Panc1 (cell line): ENCODE data around the gene STK4. TPM values are rescaled to one million over a fixed set of nuclear protein-coding genes. Genes with fewer than 3 reads are reported as not detected.

Experiments
- ATAC-seq: fragments of 200-7000 bp; cut with Tn5 transposase; 2 replicates; pipeline ENCODE4 v1.9.1; 2020; ENCODE audit warnings: mild to moderate bottlenecking, moderate library complexity
- BruUV-seq: library from RNA; stranded (reverse); fragments of 400-500 nt; replicated peaks from 2 replicates; lab custom pipeline; 2021; lab: Mats Ljungman, UMichigan
- CTCF ChIA-PET: fragments of 300-600 bp; sonication (Branson Sonifier 250); formaldehyde crosslinking; loops from one replicate; lab custom pipeline; 2022; ENCODE audit warnings: antibody characterized with exemption; lab: Charles Lee
- POLR2A ChIA-PET: fragments of 300-600 bp; sonication (Branson Sonifier 250); formaldehyde crosslinking; loops from one replicate; lab custom pipeline; 2022; ENCODE audit warnings: antibody characterized with exemption; lab: Charles Lee
- DNase-seq: peaks from one replicate; pipeline ENCODE4 v3.0.0-alpha.2; 2010; ENCODE audit warnings: low read depth, low spot score
- H3K27ac ChIP-seq: 2 replicates; pipeline ENCODE4 v1.5.1; 2011; ENCODE audit warnings: mild to moderate bottlenecking, low read length, inconsistent platforms
- H3K27me3 ChIP-seq: fragments of 200-500 bp; sonication (Bioruptor generic); 2 replicates; pipeline ENCODE4 v1.6.0; 2014; ENCODE audit warnings: low read length, inconsistent platforms; ENCODE audit not compliant: control insufficient read depth, insufficient read depth
- H3K36me3 ChIP-seq: fragments of 200-500 bp; sonication (Bioruptor generic); 2 replicates; pipeline ENCODE4 v1.5.1; 2014; ENCODE audit warnings: inconsistent platforms, mild to moderate bottlenecking, low read length, moderate library complexity; ENCODE audit not compliant: control insufficient read depth, insufficient read depth
- H3K4me1 ChIP-seq: 2 replicates; pipeline ENCODE4 v1.5.1; 2011; ENCODE audit warnings: inconsistent platforms, mild to moderate bottlenecking, low read length, moderate library complexity; ENCODE audit not compliant: control insufficient read depth, insufficient read depth
- H3K4me3 ChIP-seq, 2 experiments: 2 replicates each; pipeline ENCODE4 v1.5.1; 2011 to 2012; ENCODE audit warnings: low read depth in 2 of 2, low read length in 2 of 2, mild to moderate bottlenecking in 2 of 2, inconsistent platforms in 1 of 2, moderate library complexity in 1 of 2
- H3K9me3 ChIP-seq: fragments of 200-500 bp; sonication (Bioruptor generic); 2 replicates; pipeline ENCODE4 v1.5.1; 2014; ENCODE audit warnings: low read depth, mild to moderate bottlenecking, inconsistent platforms, low read length, moderate library complexity; ENCODE audit not compliant: control insufficient read depth, insufficient read depth
- CTCF ChIP-seq: fragments of 450-650 bp; IDR thresholded peaks from 2 replicates; pipeline ENCODE4 v1.5.1; 2017; ENCODE audit warnings: mild to moderate bottlenecking
- POLR2AphosphoS5 ChIP-seq: IDR thresholded peaks from 2 replicates; pipeline ENCODE4 v1.6.1; 2012; ENCODE audit warnings: mild to moderate bottlenecking, low read depth, low read length, moderate library complexity
- SIN3A ChIP-seq: IDR thresholded peaks from 2 replicates; pipeline ENCODE4 v1.6.1; 2012; ENCODE audit warnings: low read depth, mild to moderate bottlenecking, low read length, moderate library complexity, borderline replicate concordance; ENCODE audit not compliant: insufficient read depth
- TCF7L2 ChIP-seq: IDR thresholded peaks from 2 replicates; pipeline ENCODE4 v1.6.1; 2011; ENCODE audit warnings: mild to moderate bottlenecking, low read depth, low read length, inconsistent platforms
- in situ Hi-C: cut with HindIII; loops from 2 replicates; pipeline ENCODE4 v1.10.0; 2016; ENCODE audit warnings: low sequenced_read_pairs, low pct_unique_long_range_greater_than_20kb
- intact Hi-C: fragments of 100-400 bp; cut with micrococcal nuclease; formaldehyde crosslinking; loops from one replicate; pipeline ENCODE4 v1.10.0; 2022; ENCODE audit not compliant: unreplicated experiment
- total RNA-seq: library from RNA; stranded (reverse); gene quantifications from one replicate; pipeline ENCODE4 v1.2.1, GENCODE V29; 2021; ENCODE audit not compliant: unreplicated experiment
- TF ChIP-seq, protein P1 (sequence below), 2 experiments: IDR thresholded peaks; 2 replicates each; pipeline ENCODE4 v1.6.1; 2011 to 2012; ENCODE audit warnings: low read depth in 2 of 2, control low read depth in 1 of 2, low read length in 1 of 2, mild to moderate bottlenecking in 1 of 2, moderate library complexity in 1 of 2; ENCODE audit not compliant: insufficient read depth in 1 of 2

Gene STK4
- total RNA-seq, 1 experiment from 2014 or later: 50.2 TPM

DNA sequence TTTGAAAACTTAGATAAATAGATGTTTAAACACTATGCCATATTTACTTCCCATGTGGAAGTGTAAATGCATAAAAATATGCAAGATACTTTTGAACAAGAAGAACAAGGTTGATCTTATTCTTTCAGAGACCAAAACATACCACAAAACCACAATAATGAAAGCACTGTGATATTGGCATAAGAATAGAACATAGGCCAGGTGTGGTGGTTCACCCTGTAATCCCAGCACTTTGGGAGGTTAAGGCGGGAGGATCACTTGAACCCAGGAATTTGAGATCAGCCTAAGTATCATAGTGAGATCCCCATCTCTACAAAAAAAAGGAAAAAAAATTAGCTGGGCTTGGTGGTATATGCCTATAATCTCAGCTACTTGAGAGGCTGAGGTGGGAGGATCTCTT is 68.1 kb downstream of the STK4 start:
- H3K9me3 ChIP-seq: no peaks in the 10 kb centered on the region
- BruUV-seq: no TSS peak
- H3K36me3 ChIP-seq: no peaks in the 10 kb centered on the region
- ATAC-seq: no peak
- DNase-seq: no peak
- CTCF ChIA-PET: no interaction called here
- H3K27ac ChIP-seq: no peak overlapping the region
- no peak for TF ChIP-seq TCF7L2
- no peak for TF ChIP-seq SIN3A
- no peak for TF ChIP-seq CTCF
- TF ChIP-seq, protein P1, sequence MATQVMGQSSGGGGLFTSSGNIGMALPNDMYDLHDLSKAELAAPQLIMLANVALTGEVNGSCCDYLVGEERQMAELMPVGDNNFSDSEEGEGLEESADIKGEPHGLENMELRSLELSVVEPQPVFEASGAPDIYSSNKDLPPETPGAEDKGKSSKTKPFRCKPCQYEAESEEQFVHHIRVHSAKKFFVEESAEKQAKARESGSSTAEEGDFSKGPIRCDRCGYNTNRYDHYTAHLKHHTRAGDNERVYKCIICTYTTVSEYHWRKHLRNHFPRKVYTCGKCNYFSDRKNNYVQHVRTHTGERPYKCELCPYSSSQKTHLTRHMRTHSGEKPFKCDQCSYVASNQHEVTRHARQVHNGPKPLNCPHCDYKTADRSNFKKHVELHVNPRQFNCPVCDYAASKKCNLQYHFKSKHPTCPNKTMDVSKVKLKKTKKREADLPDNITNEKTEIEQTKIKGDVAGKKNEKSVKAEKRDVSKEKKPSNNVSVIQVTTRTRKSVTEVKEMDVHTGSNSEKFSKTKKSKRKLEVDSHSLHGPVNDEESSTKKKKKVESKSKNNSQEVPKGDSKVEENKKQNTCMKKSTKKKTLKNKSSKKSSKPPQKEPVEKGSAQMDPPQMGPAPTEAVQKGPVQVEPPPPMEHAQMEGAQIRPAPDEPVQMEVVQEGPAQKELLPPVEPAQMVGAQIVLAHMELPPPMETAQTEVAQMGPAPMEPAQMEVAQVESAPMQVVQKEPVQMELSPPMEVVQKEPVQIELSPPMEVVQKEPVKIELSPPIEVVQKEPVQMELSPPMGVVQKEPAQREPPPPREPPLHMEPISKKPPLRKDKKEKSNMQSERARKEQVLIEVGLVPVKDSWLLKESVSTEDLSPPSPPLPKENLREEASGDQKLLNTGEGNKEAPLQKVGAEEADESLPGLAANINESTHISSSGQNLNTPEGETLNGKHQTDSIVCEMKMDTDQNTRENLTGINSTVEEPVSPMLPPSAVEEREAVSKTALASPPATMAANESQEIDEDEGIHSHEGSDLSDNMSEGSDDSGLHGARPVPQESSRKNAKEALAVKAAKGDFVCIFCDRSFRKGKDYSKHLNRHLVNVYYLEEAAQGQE (IDR thresholded peaks at IDR 0.05; ENCODE audit: insufficient read depth in 1 of 2, low read depth in 2 of 2, low read length in 1 of 2): no peak
- TF ChIP-seq POLR2AphosphoS5: no peak
- no peaks in the 10 kb centered on the region; the same call in 1 of the 2 replicates for H3K4me1 ChIP-seq
- in situ Hi-C loops: no loop called here
- POLR2A ChIA-PET: no interaction called here
- no peaks in the 10 kb centered on the region for H3K27me3 ChIP-seq
- intact Hi-C loops: no loop called here
- no peak overlapping the region for H3K4me3 ChIP-seq

- ChIA-PET POLR2A (no interaction called here), CTCF (no interaction called here)
- H3K36me3 ChIP-seq: no peaks in the 10 kb centered on the region
- peak overlapping the region; percentile 55; the same call in 1 of the 2 replicates for H3K27ac ChIP-seq
- intact Hi-C loops: no loop called here
- in situ Hi-C loops: no loop called here
- no peaks in the 10 kb centered on the region for H3K27me3 ChIP-seq
- no peak for ATAC-seq
- TF ChIP-seq SIN3A (no peak), POLR2AphosphoS5 (no peak), TCF7L2 (no peak), CTCF (no peak)
- TF ChIP-seq, protein P1 (IDR thresholded peaks at IDR 0.05; ENCODE audit: insufficient read depth in 1 of 2, low read depth in 2 of 2, low read length in 1 of 2): no peak
- no peaks in the 10 kb centered on the region for H3K9me3 ChIP-seq
- H3K4me3 ChIP-seq: no peak overlapping the region
- no TSS peak for BruUV-seq
- DNase-seq: no peak
- peaks cover 2% of the 10 kb centered on the region for H3K4me1 ChIP-seq
Measured at GRCh38 chr20:45036044-45036755, 69.9 kb downstream of the STK4 start.
